Measurements from ENCODE around the gene CCDC33. TPM values are rescaled to one million over a fixed set of nuclear protein-coding genes. Genes with fewer than 3 reads are reported as not detected.

Gene CCDC33
- total RNA-seq, 1 donor from 2014 or later = 0.25 TPM

GRCh38 chr15:74362482-74362881, 126.4 kb downstream of the CCDC33 start:
- Histone ChIP-seq H3K27me3 (ENCODE audit: control insufficient read depth, insufficient read depth, low read length) (no peaks in the 10 kb centered on the region), H3K4me3 (ENCODE audit: low read depth, low read length) (no peak overlapping the region), H3K36me3 (ENCODE audit: control insufficient read depth, insufficient read depth, low read length) (no peaks in the 10 kb centered on the region)
- TF ChIP-seq, protein P1, sequence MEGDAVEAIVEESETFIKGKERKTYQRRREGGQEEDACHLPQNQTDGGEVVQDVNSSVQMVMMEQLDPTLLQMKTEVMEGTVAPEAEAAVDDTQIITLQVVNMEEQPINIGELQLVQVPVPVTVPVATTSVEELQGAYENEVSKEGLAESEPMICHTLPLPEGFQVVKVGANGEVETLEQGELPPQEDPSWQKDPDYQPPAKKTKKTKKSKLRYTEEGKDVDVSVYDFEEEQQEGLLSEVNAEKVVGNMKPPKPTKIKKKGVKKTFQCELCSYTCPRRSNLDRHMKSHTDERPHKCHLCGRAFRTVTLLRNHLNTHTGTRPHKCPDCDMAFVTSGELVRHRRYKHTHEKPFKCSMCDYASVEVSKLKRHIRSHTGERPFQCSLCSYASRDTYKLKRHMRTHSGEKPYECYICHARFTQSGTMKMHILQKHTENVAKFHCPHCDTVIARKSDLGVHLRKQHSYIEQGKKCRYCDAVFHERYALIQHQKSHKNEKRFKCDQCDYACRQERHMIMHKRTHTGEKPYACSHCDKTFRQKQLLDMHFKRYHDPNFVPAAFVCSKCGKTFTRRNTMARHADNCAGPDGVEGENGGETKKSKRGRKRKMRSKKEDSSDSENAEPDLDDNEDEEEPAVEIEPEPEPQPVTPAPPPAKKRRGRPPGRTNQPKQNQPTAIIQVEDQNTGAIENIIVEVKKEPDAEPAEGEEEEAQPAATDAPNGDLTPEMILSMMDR (IDR thresholded peaks at IDR 0.05; ENCODE audit: insufficient read depth, low read length, poor library complexity, severe bottlenecking) = no peak
- DNase-seq (ENCODE audit: low read depth) = no peak

DNA sequence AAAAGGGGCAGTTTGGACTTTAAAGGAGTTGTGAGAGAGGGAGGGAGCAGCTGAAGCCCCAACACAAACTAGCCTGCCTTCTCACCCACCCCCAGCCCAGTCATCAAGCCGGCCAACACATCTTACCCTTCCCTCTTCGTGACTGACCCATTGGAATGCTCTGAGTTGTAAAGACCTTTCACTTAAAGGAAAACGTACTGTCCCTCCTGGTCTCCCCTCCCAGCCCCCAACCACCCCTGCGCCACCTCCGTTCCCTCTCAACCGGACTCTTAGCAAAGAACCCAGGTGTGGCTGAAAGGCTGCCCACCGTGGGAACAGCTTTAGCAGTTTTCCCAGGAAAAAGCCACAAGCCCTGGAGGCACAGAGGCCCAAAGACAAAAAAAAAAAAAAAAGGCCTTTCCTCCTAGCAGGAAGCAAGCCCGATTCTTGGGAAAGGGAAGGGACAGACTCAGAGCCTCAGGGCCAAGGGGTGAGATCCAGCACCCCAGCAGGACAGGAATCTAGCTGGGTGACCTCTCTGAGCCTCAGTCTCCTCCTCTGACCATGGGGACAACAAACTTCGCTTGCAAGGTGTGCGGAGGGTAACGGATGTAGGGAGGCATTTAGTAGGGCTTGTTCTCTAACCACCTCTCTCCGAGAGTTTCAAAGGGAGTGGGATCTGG, 128.9 kb downstream of the CCDC33 start:
- Histone ChIP-seq H3K4me3 (ENCODE audit: low read depth, low read length) (no peak overlapping the region), H3K36me3 (ENCODE audit: control insufficient read depth, insufficient read depth, low read length) (no peaks in the 10 kb centered on the region), H3K27me3 (ENCODE audit: control insufficient read depth, insufficient read depth, low read length) (no peaks in the 10 kb centered on the region)
- TF ChIP-seq, protein P1 (IDR thresholded peaks at IDR 0.05; ENCODE audit: insufficient read depth, low read length, poor library complexity, severe bottlenecking) = no peak
- DNase-seq (ENCODE audit: low read depth) = no peak

GRCh38 chr15:74365598-74366445, 129.7 kb downstream of the CCDC33 start:
- no peaks in the 10 kb centered on the region for H3K36me3 ChIP-seq (ENCODE audit: control insufficient read depth, insufficient read depth, low read length)
- no peaks in the 10 kb centered on the region for H3K27me3 ChIP-seq (ENCODE audit: control insufficient read depth, insufficient read depth, low read length)
- DNase-seq (ENCODE audit: low read depth) = no peak
- TF ChIP-seq, protein P1 (IDR thresholded peaks at IDR 0.05; ENCODE audit: insufficient read depth, low read length, poor library complexity, severe bottlenecking) = peak; percentile 1
- H3K4me3 ChIP-seq (ENCODE audit: low read depth, low read length) = peak overlapping the region; percentile 52

GRCh38 chr15:74367296-74367854, 131.2 kb downstream of the CCDC33 start, which contains the start of gene CYP11A1:
TSS of gene CYP11A1 (minus strand) at chr15:74367646. CDS start at chr15:74367585, 61 bp downstream.
- TF ChIP-seq, protein P1 (IDR thresholded peaks at IDR 0.05; ENCODE audit: insufficient read depth, low read length, poor library complexity, severe bottlenecking) = no peak
- H3K27me3 ChIP-seq (ENCODE audit: control insufficient read depth, insufficient read depth, low read length) = no peaks in the 10 kb centered on the region
- no peaks in the 10 kb centered on the region for H3K36me3 ChIP-seq (ENCODE audit: control insufficient read depth, insufficient read depth, low read length)
- no peak for DNase-seq (ENCODE audit: low read depth)
- no peak within 1 kb of the TSS for H3K4me3 ChIP-seq (ENCODE audit: low read depth, low read length)

DNA sequence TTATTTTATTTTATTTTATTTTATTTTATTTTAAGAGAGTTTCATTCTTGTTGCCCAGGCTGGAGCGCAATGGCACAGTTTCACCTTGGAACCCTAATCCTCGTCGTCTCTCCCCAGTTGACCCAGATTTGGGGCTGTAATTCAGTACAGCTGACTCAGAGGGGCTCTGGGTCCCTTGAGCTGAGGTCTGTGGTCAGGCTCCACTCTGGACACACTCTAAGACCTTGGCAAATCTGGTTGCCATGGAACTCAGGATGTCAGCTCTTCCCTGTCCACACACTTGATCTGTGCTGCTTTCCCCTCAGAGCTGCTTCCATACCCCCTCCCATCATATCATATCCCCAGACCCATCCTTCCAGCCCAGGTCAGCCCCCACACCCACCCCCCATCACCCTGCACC, 132.0 kb downstream of the CCDC33 start:
- H3K27me3 ChIP-seq (ENCODE audit: control insufficient read depth, insufficient read depth, low read length) = peaks cover under 1% of the 10 kb centered on the region
- TF ChIP-seq, protein P1 (IDR thresholded peaks at IDR 0.05; ENCODE audit: insufficient read depth, low read length, poor library complexity, severe bottlenecking) = no peak
- no peak for DNase-seq (ENCODE audit: low read depth)

More for the DNA sequence above, 132.0 kb downstream of the CCDC33 start:
- Histone ChIP-seq H3K36me3 (ENCODE audit: control insufficient read depth, insufficient read depth, low read length) (no peaks in the 10 kb centered on the region), H3K4me3 (ENCODE audit: low read depth, low read length) (no peak overlapping the region)
